GM21423 (cell line): ENCODE measurements around the gene KLF3.

Experiments used
- ATAC-seq: cut with Tn5 transposase; IDR thresholded peaks from one replicate; pipeline ENCODE4 v1.9.1; 2021; ENCODE audit warnings: mild to moderate bottlenecking, moderate library complexity; ENCODE audit not compliant: unreplicated experiment

KLF3 gene

DNA sequence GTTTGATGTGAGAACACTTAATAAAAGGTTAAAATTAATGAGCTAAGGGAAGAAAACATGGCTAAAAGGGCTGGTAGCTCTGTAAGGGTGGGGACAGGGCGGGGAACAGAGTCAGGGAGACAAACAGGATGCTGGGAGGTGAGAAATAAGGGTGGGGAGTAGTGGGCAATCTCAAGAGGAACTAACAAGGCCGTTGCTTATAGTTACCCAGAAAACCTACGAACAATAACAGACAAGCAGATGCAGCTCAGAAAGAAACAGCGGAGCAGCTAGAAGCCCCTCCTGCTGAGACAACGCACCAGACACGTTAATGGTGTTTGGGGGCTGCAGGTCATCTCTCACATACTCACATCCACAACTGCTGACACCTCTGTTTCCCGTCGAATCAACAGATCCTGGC lies 9.7 kb upstream of the KLF3 start:
- ATAC-seq = no peak

- ATAC-seq = no peak
Measured at GRCh38 chr4:38656111-38656510, 7.9 kb upstream of the KLF3 start.

DNA sequence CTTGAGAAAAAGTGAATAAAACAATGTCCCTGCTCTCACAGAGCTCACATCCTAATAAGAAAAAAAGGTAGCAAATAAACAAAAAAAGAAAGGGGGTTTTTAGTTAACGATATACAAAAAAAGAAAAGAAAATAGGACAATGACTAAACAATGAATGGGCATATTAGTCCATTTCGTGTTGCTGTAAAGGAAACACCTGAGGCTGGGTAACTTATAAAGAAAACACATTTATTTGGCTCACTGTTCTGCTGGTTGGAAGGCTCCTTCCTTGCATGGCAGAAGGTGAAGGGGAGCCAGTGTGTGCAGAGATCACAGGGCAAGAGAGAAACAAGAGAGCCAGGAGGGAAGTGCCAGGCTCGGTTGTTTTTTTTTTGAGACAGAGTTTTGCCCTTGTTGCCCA lies 4.7 kb upstream of the KLF3 start:
- no peak for ATAC-seq

GRCh38 chr4:38660838-38661237 lies 3.2 kb upstream of the KLF3 start:
- no peak for ATAC-seq

GRCh38 chr4:38661371-38661770 lies 2.6 kb upstream of the KLF3 start:
- no peak for ATAC-seq

GRCh38 chr4:38662522-38663089 lies 1.4 kb upstream of the KLF3 start:
- no peak for ATAC-seq

- ATAC-seq = peak; percentile 42
Measured at GRCh38 chr4:38663090-38663800, 754 bp upstream of the KLF3 start.

DNA sequence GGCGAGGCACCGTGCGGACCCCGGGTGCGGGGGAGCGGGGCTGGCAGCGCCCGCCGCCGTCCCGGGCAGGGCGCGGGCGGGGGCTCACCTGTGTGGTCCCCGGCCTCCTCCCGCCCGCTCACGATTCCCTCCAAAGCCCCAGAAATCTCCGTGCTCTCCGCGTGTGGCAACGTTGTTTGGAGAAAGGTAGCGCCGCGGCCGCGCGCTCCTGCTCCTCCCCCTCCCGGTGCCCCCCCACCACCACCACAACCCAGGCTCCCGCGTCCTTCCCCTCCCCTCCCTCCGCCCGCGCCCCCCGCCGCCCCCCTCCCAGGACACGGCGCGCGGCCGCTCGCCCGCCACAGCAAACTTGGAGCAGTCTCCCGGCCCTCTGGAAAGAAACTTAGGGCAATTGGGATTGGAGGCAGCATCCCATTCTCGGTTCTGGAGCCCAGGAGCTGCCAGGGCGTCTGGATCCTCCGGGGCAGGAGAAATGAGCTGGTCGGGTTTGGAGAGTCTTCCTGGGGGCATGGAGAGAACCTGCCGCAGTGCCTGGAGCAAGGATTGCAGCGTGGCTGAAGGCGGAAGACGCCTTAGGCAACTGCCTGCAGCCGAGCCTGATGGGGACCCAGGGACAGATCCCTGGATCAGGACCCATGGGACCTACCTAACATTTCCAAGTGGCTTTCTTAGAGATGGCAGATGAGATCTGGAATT lies 855 bp downstream of the KLF3 start:
- ATAC-seq = no peak

DNA sequence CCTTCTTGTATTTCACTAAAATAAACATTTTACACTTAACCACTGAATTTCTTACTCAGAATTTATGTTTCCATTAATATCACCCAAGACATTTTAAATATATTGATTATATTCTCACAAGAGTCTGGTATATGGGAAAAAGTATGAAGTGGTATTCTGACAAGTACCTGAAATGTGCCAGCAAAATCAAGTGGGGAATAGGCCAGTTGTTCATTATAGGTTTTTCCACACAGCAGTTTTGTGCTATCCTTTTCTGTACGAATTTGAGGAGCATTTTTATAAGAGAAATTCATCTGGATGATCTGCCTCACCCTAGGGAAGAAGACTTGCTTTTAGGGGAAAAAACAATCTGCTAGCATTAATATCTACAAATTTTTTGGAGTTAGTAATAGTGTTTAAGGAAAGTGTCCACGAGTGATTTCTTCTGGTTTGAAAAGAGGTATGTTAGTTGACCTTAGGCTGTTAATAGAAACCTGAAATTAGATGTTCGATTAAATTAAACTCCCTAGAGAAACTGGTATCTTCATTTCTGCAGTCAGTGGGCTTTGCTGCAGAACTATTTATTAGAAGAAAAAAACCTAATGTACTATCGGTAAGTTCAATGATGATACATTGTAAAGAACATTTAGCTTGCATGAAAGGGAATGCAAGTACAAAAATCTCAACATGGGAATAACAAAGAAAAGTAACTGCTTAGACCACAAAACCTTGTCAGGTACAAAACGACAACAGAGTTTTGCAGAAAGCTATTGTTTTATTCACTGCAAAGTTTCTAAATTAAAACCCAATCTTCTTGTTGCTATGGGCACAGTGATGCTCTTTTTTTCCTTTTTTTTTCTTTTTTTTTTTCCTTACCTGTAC lies 1.8 kb downstream of the KLF3 start:
- no peak for ATAC-seq

- ATAC-seq = no peak
Measured at GRCh38 chr4:38666766-38667084, 2.7 kb downstream of the KLF3 start.

DNA sequence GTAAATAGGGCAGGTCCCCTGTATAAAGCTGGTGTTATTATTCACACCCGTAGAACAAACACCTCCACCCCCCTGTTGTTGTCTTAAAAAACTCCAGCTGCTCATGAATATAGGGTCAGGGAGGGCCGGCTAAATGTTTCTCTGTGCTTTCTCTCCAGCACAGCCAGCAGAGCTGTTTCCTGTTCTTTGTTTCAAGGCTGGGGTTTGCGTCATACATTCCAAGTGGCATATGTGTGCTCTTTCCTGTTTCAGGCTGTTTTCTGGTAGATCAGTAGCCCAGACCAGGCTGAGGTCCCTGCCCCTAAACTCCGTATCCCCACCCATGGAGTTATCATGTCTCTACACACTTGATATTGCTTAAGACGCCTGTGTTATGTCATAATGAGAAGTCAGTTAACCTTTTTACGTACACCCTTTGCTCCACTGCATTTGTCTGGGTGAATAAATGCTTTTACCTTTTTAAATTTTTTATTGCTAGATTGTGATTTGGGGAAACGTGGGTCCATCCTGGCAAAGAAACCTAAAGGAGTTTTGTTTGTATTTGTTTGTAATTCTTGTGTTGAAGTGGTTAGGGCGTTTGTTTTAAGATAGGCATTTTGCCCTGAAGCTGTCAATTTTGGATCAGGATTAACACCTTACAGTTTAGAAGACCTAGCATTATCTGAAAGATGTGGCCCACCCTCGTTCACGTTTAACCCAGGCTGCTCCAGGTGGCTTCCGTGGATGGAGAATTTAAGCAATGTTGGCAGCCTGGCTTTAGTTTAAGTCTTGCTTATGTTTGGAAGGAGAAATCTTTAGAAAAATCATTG lies 3.3 kb downstream of the KLF3 start:
- ATAC-seq = peak; percentile 22

GRCh38 chr4:38668203-38668971 lies 4.4 kb downstream of the KLF3 start:
- ATAC-seq = no peak

DNA sequence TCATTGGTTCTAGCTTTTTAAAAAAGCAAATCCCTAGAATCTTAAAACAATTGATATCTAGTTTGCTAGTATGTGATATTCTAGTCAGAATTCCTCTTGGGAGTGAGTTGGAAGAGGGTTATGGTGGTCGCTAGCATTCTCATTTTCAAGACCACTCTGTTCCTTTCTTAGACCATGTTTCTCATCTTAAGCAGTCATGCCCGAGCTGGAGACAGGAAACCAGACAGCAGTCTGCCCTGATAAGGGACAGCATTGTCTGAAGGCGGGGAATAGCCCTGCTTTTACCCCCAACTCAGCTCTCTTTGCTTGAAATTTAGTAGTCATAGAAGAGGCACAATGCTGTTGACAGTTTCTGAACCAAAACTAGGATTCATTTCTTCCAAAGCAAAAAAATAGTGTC lies 5.2 kb downstream of the KLF3 start:
- ATAC-seq = no peak

DNA sequence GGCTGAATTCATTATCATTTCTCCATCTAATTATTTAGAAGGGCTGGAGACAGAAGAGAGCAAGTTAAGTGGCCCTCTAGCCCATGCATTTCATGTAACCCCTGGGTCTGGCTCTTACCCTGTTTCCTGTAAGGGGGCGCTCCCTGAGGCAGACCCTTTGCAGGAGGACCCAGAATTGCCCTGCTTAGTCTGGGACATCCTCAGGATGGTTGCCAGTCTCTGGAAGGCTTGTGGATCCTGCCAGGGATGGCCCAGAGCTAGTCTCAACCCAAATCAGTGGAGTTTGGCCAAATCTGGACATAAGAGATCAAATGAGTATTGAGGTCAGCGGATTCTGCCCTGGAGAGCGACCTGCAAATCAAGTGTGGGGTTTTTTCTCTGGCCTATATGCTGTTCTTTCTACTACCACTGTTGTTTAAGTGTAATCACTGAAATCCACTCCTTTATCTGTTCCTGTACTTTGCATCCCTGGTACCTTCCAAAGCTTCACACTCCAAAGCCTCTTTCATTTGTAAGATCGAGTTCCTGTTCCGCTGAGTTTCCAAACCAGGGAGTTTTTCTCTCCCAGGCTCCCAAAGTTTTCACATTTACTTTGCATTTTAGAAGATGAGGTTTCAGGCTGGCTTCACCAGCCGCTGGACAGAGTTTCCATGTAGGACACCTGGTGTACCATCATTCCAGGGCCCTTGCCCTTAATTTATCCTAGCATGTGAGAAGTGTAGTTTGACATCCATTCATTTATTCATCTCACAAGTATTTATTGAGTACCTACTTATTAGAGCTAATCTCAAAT lies 6.3 kb downstream of the KLF3 start:
- ATAC-seq = no peak

DNA sequence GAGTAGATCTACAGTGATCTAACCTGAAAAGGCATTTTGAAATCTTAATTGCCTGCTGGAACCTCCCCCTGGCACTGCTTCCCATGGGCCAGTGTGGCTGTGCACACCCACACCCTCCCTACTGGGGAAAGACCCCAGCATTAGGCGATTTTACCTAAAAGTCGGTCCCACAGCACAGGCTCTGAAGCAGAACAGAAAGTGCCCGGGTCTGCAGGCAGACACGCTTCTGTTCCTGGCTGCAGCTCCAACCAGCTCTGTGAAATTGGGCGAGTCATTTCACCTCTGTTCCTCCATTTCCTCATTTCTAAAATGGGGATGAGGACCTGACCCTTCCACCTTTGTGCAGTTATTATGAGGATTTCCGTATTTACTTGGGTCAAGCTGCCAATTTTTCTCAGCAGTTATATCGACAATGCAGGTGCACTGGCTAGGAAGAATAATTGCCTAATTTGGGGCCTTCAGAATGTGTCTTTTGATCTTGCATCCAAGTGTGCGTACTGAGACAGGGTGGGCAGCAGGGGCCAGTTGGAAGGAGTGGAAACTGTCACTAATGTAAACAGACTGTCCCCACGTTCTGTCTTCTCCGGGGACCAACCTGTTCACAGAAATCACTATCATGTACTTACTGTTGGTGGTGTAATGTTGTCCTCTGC lies 7.1 kb downstream of the KLF3 start:
- ATAC-seq = no peak

GRCh38 chr4:38671592-38671940 lies 7.6 kb downstream of the KLF3 start:
- no peak for ATAC-seq

DNA sequence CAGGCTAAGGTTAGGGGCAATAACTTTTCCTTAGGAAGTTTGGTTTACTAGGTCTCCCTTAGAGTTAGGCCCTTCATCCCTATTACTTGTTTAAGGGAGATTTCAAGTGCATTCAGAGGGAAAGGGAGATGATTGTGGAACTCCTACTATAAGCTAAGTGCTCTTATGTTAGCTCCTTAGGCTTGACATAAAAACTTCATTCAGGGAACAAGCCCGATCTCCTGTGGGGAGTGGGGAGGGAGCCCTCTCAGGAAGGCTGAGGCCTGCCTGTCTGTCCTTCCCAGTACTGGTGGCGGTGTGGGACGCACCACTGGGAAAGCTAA lies 8.0 kb downstream of the KLF3 start:
- ATAC-seq = no peak

DNA sequence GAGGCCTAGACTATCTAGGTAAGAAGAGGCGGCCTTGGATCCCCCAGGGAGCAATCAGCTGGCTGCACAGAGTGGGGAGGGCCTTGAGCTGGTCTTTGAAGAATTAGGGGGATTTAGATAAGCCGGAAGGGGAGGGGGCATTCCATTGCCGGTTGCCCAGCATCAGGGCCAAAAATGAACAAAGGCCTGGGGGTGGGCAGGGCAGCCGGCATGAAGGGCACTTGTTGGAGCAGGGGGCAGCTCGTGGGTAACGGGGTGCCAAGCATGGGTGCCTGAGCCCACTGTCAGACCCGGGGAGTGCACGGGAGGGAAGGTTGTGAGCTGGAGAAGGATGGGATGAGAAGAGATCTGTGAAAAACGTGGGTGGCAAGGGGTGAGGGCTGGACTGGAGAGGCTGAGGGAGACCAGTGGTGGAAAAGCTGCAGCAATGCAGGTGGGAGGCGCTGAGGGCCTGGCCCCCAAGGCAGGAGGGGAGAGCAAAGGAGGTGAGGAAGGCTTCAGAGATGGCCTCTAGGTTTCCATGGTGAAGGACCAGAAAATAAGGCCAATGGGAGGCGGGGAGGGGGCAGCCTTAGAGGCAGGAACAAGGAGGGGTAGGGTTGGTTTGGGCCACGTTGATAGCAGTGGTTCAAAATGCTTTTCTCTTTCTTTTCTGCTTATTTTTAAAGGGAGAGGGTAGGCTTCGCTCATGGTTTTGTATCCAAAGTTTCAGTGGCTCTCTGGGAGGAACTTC lies 8.6 kb downstream of the KLF3 start:
- no peak for ATAC-seq
